ENCODE data around the gene RBM39.
"Not testable (repeated sequence)": the region's sequence is repeated elsewhere in the genome, so short reads cannot be mapped to it uniquely, and the experiment has no call there.

Gene RBM39

GRCh38 chr20:35750611-35751010 is 8.6 kb upstream of the RBM39 start:
- DNase-seq: no peak

DNA sequence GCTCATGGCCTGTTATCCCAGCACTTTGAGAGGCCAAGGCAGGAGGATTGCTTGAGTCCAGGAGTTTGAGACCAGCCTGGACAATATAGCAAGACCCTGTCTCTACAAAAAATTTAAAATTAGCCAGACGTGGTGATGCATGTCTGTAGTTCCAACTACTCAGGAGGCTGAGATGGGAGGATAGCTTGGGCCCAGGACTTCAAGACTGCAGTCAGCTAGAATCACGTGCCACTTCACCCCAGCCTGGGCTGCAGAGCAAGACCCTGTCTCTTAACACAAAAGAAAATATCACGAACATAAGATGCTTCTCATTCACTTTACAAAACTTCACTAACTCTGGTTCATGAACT is 2.4 kb upstream of the RBM39 start:
- not testable (repeated sequence) for DNase-seq

GRCh38 chr20:35743693-35744491 is 1.8 kb upstream of the RBM39 start:
- DNase-seq: peak; percentile 56

DNA sequence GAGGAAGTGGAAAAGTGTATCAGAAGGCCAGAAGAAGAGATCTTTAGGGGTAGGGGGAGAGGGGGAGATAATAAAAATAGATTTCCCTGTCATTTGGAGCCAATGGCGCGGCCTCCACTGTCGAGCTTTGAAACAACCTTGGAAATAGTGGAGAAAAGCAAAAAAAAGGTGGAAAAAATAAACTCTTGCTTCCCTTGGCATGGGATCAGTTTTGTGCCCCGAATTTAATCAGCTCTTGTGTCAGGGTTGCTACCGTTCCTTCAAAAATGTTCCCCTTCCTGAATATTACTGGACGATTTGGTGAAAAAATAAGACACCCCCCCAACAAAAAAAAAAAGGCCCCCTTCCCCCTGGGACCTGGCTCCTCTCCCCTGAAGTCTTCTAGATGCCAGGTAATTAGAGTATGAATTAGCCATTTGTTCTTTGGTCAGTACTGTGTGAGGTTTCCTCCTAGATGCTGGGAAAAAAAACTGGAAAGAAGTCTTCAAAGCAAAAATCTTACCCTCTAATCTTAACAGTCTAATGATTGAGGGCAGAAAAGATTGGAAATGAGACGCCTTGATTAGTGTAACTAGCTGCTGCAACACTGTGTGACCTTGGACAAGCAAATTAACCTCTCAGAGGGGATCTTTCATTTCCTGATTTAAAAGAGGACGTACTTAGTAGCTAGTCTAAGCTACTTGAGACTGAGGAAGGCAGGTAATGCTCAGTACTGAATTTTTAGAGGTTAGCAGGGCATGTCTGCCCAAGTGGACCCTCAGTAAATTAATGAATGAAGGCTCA is 872 bp upstream of the RBM39 start:
- peak; percentile 77 for DNase-seq

DNA sequence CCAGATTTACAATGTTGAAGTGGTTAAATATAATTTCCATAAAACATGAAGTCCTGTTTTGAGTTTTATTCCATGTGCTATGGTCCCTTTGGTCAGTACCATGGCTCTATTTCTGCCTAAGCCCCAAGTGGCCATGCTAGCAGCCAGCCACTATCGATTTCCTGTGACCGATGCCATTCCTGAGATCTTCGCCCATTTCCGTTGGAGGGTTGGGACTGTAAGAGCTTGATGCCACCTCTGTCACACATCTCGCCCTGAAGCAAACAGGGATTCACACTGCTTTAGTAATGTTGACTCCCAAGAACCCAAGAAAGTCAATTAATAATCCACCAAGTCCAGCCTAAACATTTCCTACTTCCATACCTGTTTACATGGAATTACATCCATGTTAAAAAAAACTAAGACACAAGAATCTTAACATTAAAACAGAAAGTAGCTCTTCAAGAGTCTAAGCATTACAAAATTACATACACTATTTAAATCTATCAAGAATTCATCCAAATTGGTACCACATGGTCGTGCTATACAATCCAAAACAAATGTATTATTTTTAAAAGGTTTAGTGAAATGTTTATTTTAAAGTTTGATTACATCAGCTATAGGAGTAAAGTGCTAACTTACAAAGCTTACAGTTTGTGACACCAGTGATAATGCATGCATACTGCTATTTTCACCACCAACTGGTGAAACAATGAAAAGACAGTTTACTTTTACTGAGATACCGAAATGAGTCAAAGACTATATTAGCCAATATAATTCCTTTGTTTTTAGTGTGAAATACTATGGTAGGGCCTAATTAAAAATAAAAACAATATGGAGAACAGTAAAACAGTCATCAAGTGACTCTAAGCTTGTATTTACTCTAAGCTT is 2.5 kb downstream of the RBM39 start:
- DNase-seq: peak; percentile 80

GRCh38 chr20:35738410-35739179 is 3.5 kb downstream of the RBM39 start:
- no peak for DNase-seq

GRCh38 chr20:35737865-35738333 is 4.2 kb downstream of the RBM39 start:
- DNase-seq: no peak

GRCh38 chr20:35735826-35736470 is 6.1 kb downstream of the RBM39 start:
- no peak for DNase-seq

- no peak for DNase-seq
These were observed 7.0 kb downstream of the RBM39 start for GRCh38 chr20:35734777-35735649.

GRCh38 chr20:35734374-35734773 is 7.7 kb downstream of the RBM39 start:
- DNase-seq: no peak

DNA sequence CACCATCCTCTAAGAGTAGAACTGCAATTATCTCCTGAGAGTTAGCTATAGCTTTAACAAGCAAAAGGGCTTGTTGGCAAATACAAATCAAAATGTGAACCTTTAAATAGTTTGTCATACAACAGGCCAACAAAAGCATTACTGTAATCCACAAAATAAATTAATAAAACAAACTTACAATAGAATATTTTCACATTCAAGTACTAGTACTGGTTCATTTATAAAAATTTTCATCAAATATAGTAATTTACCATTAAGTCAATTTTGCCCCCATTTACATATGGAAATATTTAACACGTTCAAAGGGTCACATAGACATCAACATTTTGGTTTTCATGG is 9.4 kb downstream of the RBM39 start:
- DNase-seq: no peak

DNA sequence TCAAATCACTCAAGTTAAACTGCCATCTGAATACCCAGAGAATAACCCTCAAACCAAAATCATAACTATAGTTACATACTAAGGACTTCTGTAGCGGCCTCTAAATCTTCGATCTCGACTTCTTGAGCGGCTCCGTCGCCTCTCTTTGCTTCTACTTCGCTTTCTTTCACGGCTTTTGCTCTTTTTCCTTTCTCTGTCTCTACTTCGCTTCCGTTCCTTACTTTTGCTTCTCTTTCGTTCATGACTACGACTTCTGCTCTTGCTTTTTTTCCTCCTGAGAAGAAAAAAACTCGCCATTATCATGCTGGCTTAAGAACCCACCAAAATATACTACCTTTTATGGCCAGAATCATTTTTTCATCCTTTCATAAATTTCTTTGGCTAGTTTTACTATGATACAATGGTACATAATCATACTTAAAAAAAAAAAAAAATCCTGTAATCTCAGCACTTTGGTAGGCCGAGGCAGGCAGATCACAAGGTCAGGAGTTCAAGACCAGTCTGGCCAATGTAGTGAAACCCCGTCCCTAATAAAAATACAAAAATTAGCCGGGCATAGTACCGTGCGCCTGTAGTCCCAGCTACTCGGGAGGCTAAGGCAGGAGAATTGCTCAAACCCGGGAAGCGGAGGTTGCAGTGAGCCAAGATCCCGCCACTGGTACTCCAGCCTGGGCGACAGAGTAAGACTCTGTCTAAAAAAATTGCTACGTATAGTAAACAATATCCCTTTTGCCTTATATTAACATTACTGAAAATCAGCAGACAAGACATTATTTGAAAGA is 10.0 kb downstream of the RBM39 start:
- DNase-seq: no peak

- no peak for DNase-seq
These were observed 10.6 kb downstream of the RBM39 start for GRCh38 chr20:35731469-35731788.

DNA sequence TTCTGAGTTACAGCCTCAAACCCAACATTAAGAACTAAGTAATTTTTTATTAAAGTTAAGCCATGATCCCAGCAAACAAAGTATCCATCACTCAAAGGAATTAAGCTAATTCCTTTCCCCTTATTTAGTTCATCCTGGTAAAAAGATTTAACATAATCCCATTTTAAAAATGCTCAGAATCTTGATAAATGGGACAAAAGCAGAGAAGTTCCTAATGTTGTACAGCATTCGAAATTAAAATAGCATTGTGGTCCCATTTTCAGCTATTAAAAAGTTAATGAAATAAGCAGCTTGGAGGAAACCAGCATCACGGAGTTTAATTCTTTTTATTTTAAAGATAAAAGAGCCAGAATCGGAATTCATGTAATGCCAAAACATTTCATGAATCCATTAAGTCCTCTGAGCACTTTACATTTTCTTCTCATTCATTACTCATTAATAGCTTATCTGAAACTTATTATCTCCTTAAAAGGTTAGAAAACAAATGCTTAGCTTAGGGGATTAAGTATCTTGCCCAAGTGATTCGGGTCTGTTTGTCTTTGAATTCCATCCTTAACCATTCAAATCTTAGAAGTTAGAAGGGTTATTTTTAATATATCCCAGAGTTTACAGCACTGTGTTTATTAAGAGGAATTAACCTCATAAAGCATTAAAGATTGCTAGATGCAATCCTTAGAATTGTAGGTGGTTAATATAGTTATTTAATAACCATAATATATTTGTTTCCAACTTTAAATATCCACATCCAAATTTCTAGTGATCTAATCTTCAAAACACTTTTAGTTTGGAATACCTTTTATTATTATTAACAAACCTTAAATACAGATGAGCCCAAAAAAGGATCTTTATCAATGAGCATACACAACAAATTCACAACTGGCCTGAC is 11.2 kb downstream of the RBM39 start:
- no peak for DNase-seq

DNA sequence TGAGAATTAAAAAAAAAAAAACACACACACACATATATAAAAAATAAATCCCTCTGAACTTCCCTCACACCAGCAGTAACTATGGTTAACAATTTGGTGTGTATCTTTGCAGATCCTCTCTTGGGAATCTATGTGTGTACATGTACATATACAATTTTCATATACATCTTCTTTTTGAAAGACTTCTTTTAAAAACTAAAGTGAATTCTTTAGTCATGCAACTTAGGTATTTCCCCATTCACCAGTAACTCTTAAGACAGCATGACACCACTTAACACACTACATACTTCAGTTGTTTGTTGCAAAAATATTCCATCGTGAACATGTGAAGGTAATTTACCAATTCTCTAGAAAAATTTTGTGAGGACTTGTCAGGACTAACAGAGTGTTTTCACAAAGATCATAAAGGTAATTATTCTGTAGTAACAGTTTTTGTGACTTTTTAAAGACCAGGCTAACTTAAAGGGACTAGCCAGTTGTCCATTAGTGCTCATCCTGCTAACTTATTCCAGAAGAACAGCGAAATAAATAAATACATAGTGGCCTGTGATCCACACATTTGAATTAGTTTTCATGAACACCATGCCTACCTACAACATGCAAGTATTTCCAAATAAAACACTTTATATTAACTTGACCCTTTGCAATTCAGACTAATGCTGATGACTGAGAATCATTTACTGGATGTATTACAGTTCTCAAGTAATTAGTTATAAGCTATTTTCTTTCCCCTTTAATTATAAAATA is 12.1 kb downstream of the RBM39 start:
- no peak for DNase-seq

DNA sequence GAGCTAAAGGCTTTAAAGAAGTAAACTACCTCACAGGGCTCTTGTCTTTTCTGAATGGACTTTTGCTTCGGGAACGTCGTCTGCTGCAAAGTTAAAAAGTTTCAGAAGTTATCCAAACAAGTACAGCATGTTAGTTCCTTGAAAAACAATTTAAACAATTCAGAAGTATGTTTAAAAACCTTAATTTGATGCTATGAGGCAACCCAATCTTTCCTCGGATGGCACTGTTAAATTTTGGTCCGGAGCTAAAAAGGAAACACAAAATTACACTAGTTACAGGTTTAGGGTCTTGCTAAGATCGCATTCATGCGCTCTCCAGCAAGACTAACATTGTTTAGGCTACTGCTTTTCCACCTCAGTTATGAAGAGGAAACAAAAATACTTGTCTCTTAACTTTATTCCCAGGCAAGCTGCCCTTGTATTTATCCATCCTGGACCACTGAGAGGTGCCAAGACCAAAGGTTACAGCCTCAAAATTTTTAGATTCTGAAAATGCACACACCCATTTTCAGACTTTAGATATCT is 12.7 kb downstream of the RBM39 start:
- DNase-seq: no peak

- no peak for DNase-seq
These were observed 15.0 kb downstream of the RBM39 start for GRCh38 chr20:35726842-35727711.

Data from hematopoietic multipotent progenitor cell treated with erythropoietin and hydrocortisone succinate and interleukin-3 and kit ligand, for 6 days (in vitro differentiated cells).